ENCODE data around the gene SYT6.
A peak's percentile ranks its signal among the peaks of the same experiment; 100 is the strongest.

Gene SYT6

DNA sequence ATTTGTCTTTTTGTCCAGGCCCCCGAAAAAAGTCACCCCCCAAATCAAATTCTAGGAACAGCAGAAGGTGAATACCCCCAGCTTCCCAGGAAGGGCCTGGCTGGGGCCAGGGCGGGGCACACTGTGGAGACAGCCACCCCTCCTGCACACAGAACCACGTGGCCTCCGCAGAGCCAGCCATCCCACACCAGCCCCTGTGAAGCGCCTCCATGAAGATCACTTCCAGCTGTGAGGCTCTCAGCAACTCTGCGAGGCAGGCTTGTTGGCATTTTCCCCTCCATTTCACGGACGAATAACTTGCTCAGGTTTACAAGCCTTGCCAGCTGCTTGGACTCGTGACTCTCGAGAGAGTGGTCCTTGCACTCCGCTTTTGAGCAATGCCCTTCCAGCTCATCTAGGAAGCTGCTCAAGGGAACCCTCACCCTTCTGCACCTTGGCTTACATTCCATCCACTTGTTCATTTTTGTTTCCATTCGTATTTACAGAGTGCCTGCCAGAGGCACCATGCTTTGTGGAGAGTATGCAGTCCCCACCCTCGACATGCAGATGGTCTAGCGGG lies 48.2 kb downstream of the SYT6 start:
- peaks cover 3 to 68% (median 45%) of the 10 kb centered on the region in 4 experiments for H3K4me1 ChIP-seq (ENCODE audit: control extremely low read depth in 1 of 4, control insufficient read depth in 4 of 4, insufficient read depth in 4 of 4, low read length in 3 of 4)
- no peaks in the 10 kb centered on the region for H3K36me3 ChIP-seq (ENCODE audit: control insufficient read depth in 4 of 4, insufficient read depth in 4 of 4, low read length in 3 of 4)
- no peak overlapping the region for H3K27ac ChIP-seq (ENCODE audit: insufficient read depth in 1 of 2, low read depth in 1 of 2, low read length in 2 of 2, poor library complexity in 1 of 2, severe bottlenecking in 2 of 2)
- H3K9me3 ChIP-seq (ENCODE audit: control extremely low read depth in 1 of 5, control insufficient read depth in 4 of 5, insufficient read depth in 2 of 5, low read depth in 1 of 5, low read length in 4 of 5) = no peaks in the 10 kb centered on the region
- no peaks in the 10 kb centered on the region for H3K27me3 ChIP-seq (replicated peaks in 2 of 5; ENCODE audit: control insufficient read depth in 4 of 5, insufficient read depth in 5 of 5, low read length in 4 of 5)
- H3K4me3 ChIP-seq (ENCODE audit: control insufficient read depth in 1 of 7, extremely low read depth in 1 of 7, insufficient read depth in 4 of 7, low read depth in 2 of 7, low read length in 6 of 7) = no peak overlapping the region
- DNase-seq = no peak
- 97% methylated on average over 12 of the region's 14 CpGs for WGBS (ENCODE audit: insufficient coverage)
- POLR2A ChIA-PET = no interaction called here
- CTCF ChIA-PET = interaction anchor here (0.6 to 1.3 kb wide), 5 partner anchors 14 to 129 kb away, joined by 3 read pairs; no protein-coding TSS in a partner anchor

GRCh38 chr1:114104949-114105348 lies 48.7 kb downstream of the SYT6 start:
- POLR2A ChIA-PET = no interaction called here
- no peak overlapping the region for H3K27ac ChIP-seq (ENCODE audit: insufficient read depth in 1 of 2, low read depth in 1 of 2, low read length in 2 of 2, poor library complexity in 1 of 2, severe bottlenecking in 2 of 2)

GRCh38 chr1:114103992-114104391 lies 49.7 kb downstream of the SYT6 start:
- POLR2A ChIA-PET = no interaction called here
- WGBS (ENCODE audit: insufficient coverage) = 33% methylated on average over 1 of the region's 2 CpGs

More at GRCh38 chr1:114104949-114105348, 48.7 kb downstream of the SYT6 start:
- no peak for DNase-seq
- no CpG with 5 or more reads among the region's 3 CpGs for WGBS (ENCODE audit: insufficient coverage)
- CTCF ChIA-PET = interaction anchor here (0.6 to 1.3 kb wide), 5 partner anchors 14 to 128 kb away, joined by 3 read pairs; no protein-coding TSS in a partner anchor
- H3K4me3 ChIP-seq (ENCODE audit: control insufficient read depth in 1 of 7, extremely low read depth in 1 of 7, insufficient read depth in 4 of 7, low read depth in 2 of 7, low read length in 6 of 7) = no peak overlapping the region
- no peaks in the 10 kb centered on the region for H3K27me3 ChIP-seq (replicated peaks in 2 of 5; ENCODE audit: control insufficient read depth in 4 of 5, insufficient read depth in 5 of 5, low read length in 4 of 5)
- H3K9me3 ChIP-seq (ENCODE audit: control extremely low read depth in 1 of 5, control insufficient read depth in 4 of 5, insufficient read depth in 2 of 5, low read depth in 1 of 5, low read length in 4 of 5) = no peaks in the 10 kb centered on the region
- no peaks in the 10 kb centered on the region for H3K36me3 ChIP-seq (ENCODE audit: control insufficient read depth in 4 of 4, insufficient read depth in 4 of 4, low read length in 3 of 4)
- H3K4me1 ChIP-seq (ENCODE audit: control extremely low read depth in 1 of 4, control insufficient read depth in 4 of 4, insufficient read depth in 4 of 4, low read length in 3 of 4) = peaks cover 3 to 63% (median 45%) of the 10 kb centered on the region in 4 experiments

GRCh38 chr1:114102136-114102535 lies 51.5 kb downstream of the SYT6 start:
- no peak overlapping the region for H3K27ac ChIP-seq (ENCODE audit: insufficient read depth in 1 of 2, low read depth in 1 of 2, low read length in 2 of 2, poor library complexity in 1 of 2, severe bottlenecking in 2 of 2)
- H3K9me3 ChIP-seq (ENCODE audit: control extremely low read depth in 1 of 5, control insufficient read depth in 4 of 5, insufficient read depth in 2 of 5, low read depth in 1 of 5, low read length in 4 of 5) = no peaks in the 10 kb centered on the region
- WGBS (ENCODE audit: insufficient coverage) = 0% methylated on average over 1 of the region's 2 CpGs
- peak in 2 of 3 donors; percentile 52 to 56 for DNase-seq
- ChIA-PET POLR2A (no interaction called here), CTCF (interaction anchor here (0.7 to 1.2 kb wide), 3 partner anchors 27 to 110 kb away, joined by 3 read pairs; partner anchors contain the start of gene SYT6)
- peaks cover 3 to 34% (median 24%) of the 10 kb centered on the region in 4 experiments for H3K4me1 ChIP-seq (ENCODE audit: control extremely low read depth in 1 of 4, control insufficient read depth in 4 of 4, insufficient read depth in 4 of 4, low read length in 3 of 4)
- H3K4me3 ChIP-seq (ENCODE audit: control insufficient read depth in 1 of 7, extremely low read depth in 1 of 7, insufficient read depth in 4 of 7, low read depth in 2 of 7, low read length in 6 of 7) = no peak overlapping the region
- no peaks in the 10 kb centered on the region for H3K36me3 ChIP-seq (ENCODE audit: control insufficient read depth in 4 of 4, insufficient read depth in 4 of 4, low read length in 3 of 4)
- no peaks in the 10 kb centered on the region for H3K27me3 ChIP-seq (replicated peaks in 2 of 5; ENCODE audit: control insufficient read depth in 4 of 5, insufficient read depth in 5 of 5, low read length in 4 of 5)

More at GRCh38 chr1:114103992-114104391, 49.7 kb downstream of the SYT6 start:
- no peak overlapping the region for H3K27ac ChIP-seq (ENCODE audit: insufficient read depth in 1 of 2, low read depth in 1 of 2, low read length in 2 of 2, poor library complexity in 1 of 2, severe bottlenecking in 2 of 2)
- peaks cover 3 to 53% (median 40%) of the 10 kb centered on the region in 4 experiments for H3K4me1 ChIP-seq (ENCODE audit: control extremely low read depth in 1 of 4, control insufficient read depth in 4 of 4, insufficient read depth in 4 of 4, low read length in 3 of 4)
- H3K4me3 ChIP-seq (ENCODE audit: control insufficient read depth in 1 of 7, extremely low read depth in 1 of 7, insufficient read depth in 4 of 7, low read depth in 2 of 7, low read length in 6 of 7) = no peak overlapping the region
- no peak for DNase-seq
- CTCF ChIA-PET = no interaction called here
- H3K9me3 ChIP-seq (ENCODE audit: control extremely low read depth in 1 of 5, control insufficient read depth in 4 of 5, insufficient read depth in 2 of 5, low read depth in 1 of 5, low read length in 4 of 5) = no peaks in the 10 kb centered on the region
- H3K36me3 ChIP-seq (ENCODE audit: control insufficient read depth in 4 of 4, insufficient read depth in 4 of 4, low read length in 3 of 4) = no peaks in the 10 kb centered on the region
- no peaks in the 10 kb centered on the region for H3K27me3 ChIP-seq (replicated peaks in 2 of 5; ENCODE audit: control insufficient read depth in 4 of 5, insufficient read depth in 5 of 5, low read length in 4 of 5)

DNA sequence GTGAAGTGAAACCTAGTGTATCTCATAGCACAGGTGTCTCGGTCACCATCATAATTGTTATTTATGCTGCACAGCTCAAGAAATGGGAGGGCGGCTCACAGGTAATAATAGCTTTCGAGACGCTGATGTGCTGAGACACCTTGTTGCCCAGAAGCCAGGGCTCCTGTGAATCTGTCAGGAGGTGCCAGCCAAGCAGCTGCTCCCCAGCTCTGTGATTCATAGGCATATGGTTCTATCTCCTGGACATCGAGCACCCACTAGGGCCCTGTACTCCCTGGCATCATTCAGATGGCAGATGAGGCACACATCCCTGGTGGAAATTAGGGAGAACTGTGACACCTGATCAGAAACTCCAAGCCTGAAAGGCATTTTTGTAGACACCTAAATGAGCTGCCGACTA lies 53.5 kb downstream of the SYT6 start:
- DNase-seq = no peak
- Histone ChIP-seq H3K27ac (ENCODE audit: insufficient read depth in 1 of 2, low read depth in 1 of 2, low read length in 2 of 2, poor library complexity in 1 of 2, severe bottlenecking in 2 of 2) (no peak overlapping the region), H3K9me3 (ENCODE audit: control extremely low read depth in 1 of 5, control insufficient read depth in 4 of 5, insufficient read depth in 2 of 5, low read depth in 1 of 5, low read length in 4 of 5) (no peaks in the 10 kb centered on the region), H3K27me3 (replicated peaks in 2 of 5; ENCODE audit: control insufficient read depth in 4 of 5, insufficient read depth in 5 of 5, low read length in 4 of 5) (no peaks in the 10 kb centered on the region), H3K4me1 (ENCODE audit: control extremely low read depth in 1 of 4, control insufficient read depth in 4 of 4, insufficient read depth in 4 of 4, low read length in 3 of 4) (peaks cover 3 to 28% (median 23%) of the 10 kb centered on the region in 4 experiments), H3K4me3 (ENCODE audit: control insufficient read depth in 1 of 7, extremely low read depth in 1 of 7, insufficient read depth in 4 of 7, low read depth in 2 of 7, low read length in 6 of 7) (no peak overlapping the region), H3K36me3 (ENCODE audit: control insufficient read depth in 4 of 4, insufficient read depth in 4 of 4, low read length in 3 of 4) (no peaks in the 10 kb centered on the region)
- WGBS (ENCODE audit: insufficient coverage) = 96% methylated on average over 6 of the region's 6 CpGs
- ChIA-PET POLR2A (no interaction called here), CTCF (interaction anchor here (0.7 to 1.1 kb wide), 3 partner anchors 15 to 183 kb away, joined by 3 to 4 read pairs (median 4); no protein-coding TSS in a partner anchor)

DNA sequence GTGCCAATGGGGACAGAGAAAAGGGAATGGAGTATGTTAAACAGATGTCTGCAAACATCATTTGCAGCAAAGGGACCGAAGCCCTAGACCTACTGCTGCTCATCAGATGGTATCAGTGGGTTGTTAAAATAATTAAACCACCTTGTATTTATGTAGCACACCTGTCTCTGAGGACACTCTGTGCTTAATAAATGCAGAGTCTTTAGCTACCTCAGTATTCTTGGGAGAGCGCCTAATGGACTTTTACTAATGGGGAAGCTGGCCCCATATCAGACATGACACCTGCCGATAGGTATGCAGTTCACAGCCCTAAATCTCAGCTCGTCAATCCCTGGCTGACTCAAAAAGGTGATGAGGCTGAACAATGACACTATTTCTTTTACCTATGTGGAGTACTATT lies 54.4 kb downstream of the SYT6 start:
- Histone ChIP-seq H3K27me3 (replicated peaks in 2 of 5; ENCODE audit: control insufficient read depth in 4 of 5, insufficient read depth in 5 of 5, low read length in 4 of 5) (no peaks in the 10 kb centered on the region), H3K4me3 (ENCODE audit: control insufficient read depth in 1 of 7, extremely low read depth in 1 of 7, insufficient read depth in 4 of 7, low read depth in 2 of 7, low read length in 6 of 7) (no peak overlapping the region), H3K9me3 (ENCODE audit: control extremely low read depth in 1 of 5, control insufficient read depth in 4 of 5, insufficient read depth in 2 of 5, low read depth in 1 of 5, low read length in 4 of 5) (no peaks in the 10 kb centered on the region), H3K27ac (ENCODE audit: insufficient read depth in 1 of 2, low read depth in 1 of 2, low read length in 2 of 2, poor library complexity in 1 of 2, severe bottlenecking in 2 of 2) (no peak overlapping the region), H3K4me1 (ENCODE audit: control extremely low read depth in 1 of 4, control insufficient read depth in 4 of 4, insufficient read depth in 4 of 4, low read length in 3 of 4) (peaks cover 3 to 25% (median 21%) of the 10 kb centered on the region in 4 experiments), H3K36me3 (ENCODE audit: control insufficient read depth in 4 of 4, insufficient read depth in 4 of 4, low read length in 3 of 4) (no peaks in the 10 kb centered on the region)
- CTCF ChIA-PET = interaction anchor here (0.9 to 1.1 kb wide), 2 partner anchors 17 to 20 kb away, joined by 3 read pairs; no protein-coding TSS in a partner anchor
- no peak for DNase-seq
- POLR2A ChIA-PET = no interaction called here
- WGBS (ENCODE audit: insufficient coverage) = 100% methylated on average over 3 of the region's 4 CpGs

- Histone ChIP-seq H3K27me3 (replicated peaks in 2 of 5; ENCODE audit: control insufficient read depth in 4 of 5, insufficient read depth in 5 of 5, low read length in 4 of 5) (no peaks in the 10 kb centered on the region), H3K9me3 (ENCODE audit: control extremely low read depth in 1 of 5, control insufficient read depth in 4 of 5, insufficient read depth in 2 of 5, low read depth in 1 of 5, low read length in 4 of 5) (no peaks in the 10 kb centered on the region), H3K4me3 (ENCODE audit: control insufficient read depth in 1 of 7, extremely low read depth in 1 of 7, insufficient read depth in 4 of 7, low read depth in 2 of 7, low read length in 6 of 7) (no peak overlapping the region), H3K4me1 (ENCODE audit: control extremely low read depth in 1 of 4, control insufficient read depth in 4 of 4, insufficient read depth in 4 of 4, low read length in 3 of 4) (peaks cover 0 to 7% (median 3%) of the 10 kb centered on the region in 4 experiments), H3K36me3 (ENCODE audit: control insufficient read depth in 4 of 4, insufficient read depth in 4 of 4, low read length in 3 of 4) (no peaks in the 10 kb centered on the region), H3K27ac (ENCODE audit: insufficient read depth in 1 of 2, low read depth in 1 of 2, low read length in 2 of 2, poor library complexity in 1 of 2, severe bottlenecking in 2 of 2) (no peak overlapping the region)
- ChIA-PET POLR2A (no interaction called here), CTCF (interaction anchor here (1.4 kb wide), 1 partner anchor 32 kb away, joined by 3 read pairs; no protein-coding TSS in a partner anchor)
- WGBS (ENCODE audit: insufficient coverage) = 100% methylated on average over 3 of the region's 3 CpGs
- DNase-seq = no peak
Observed at GRCh38 chr1:114097109-114097508, 56.6 kb downstream of the SYT6 start.
